ENCODE data around the gene POU2AF1. TPM values are rescaled to one million over a fixed set of nuclear protein-coding genes. Genes with fewer than 3 reads are reported as not detected.

POU2AF1 gene
- total and polyA plus RNA-seq, 2 experiments from 2014 or later: not detected

DNA sequence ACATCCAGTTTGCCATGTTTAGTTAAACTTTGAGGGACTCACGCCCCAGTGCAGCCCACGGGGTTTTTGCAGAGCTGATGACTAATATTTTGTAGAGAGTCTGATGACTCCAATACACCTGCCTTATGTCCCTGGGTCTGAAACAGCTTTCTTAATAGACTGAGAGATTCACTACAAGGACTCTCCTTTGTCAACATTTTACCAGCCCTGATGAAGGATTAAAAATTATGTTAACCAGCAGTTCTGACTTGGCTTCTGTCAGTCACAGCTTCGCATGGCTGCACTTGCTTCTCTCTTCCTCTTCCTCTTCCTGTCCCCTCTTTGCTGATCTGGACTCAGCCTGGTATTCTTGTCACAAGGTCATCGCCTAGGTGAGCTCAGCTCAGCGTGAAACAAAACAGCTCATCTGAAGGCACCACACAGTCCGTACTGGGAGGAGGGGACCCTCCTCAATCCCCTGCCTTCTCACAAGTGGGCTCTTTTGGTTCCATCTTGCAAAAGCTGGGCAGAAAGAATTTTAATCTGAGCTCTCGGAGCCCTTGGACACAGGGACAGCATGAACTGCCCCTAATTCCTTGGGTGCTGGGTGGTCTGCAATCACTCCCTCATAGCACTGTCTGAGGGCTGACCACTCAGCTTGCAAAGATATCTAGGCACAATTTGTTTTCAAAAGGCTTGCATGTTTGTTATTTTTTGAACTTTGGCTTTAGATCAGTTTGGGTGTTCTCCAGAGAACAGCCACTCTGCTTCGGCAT, 38.1 kb upstream of the POU2AF1 start:
- H3K27ac ChIP-seq (ENCODE audit: low read depth): no peak overlapping the region
- no peaks in the 10 kb centered on the region for H4K20me1 ChIP-seq (replicated peaks; ENCODE audit: insufficient read depth)
- H3K9me2 ChIP-seq (ENCODE audit: insufficient read depth): peaks cover 12% of the 10 kb centered on the region; the same call in 1 of the 2 replicates
- H2AFZ ChIP-seq: no peak overlapping the region; the same call in 1 of the 2 replicates
- no peak for TF ChIP-seq STAT1 (IDR thresholded peaks at IDR 0.05; ENCODE audit: unreplicated experiment)
- TF ChIP-seq, protein P1, sequence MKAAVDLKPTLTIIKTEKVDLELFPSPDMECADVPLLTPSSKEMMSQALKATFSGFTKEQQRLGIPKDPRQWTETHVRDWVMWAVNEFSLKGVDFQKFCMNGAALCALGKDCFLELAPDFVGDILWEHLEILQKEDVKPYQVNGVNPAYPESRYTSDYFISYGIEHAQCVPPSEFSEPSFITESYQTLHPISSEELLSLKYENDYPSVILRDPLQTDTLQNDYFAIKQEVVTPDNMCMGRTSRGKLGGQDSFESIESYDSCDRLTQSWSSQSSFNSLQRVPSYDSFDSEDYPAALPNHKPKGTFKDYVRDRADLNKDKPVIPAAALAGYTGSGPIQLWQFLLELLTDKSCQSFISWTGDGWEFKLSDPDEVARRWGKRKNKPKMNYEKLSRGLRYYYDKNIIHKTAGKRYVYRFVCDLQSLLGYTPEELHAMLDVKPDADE (IDR thresholded peaks at IDR 0.05): no peak
- TF ChIP-seq JUNB (IDR thresholded peaks at IDR 0.05; ENCODE audit: unreplicated experiment): no peak
- TF ChIP-seq, protein P2, sequence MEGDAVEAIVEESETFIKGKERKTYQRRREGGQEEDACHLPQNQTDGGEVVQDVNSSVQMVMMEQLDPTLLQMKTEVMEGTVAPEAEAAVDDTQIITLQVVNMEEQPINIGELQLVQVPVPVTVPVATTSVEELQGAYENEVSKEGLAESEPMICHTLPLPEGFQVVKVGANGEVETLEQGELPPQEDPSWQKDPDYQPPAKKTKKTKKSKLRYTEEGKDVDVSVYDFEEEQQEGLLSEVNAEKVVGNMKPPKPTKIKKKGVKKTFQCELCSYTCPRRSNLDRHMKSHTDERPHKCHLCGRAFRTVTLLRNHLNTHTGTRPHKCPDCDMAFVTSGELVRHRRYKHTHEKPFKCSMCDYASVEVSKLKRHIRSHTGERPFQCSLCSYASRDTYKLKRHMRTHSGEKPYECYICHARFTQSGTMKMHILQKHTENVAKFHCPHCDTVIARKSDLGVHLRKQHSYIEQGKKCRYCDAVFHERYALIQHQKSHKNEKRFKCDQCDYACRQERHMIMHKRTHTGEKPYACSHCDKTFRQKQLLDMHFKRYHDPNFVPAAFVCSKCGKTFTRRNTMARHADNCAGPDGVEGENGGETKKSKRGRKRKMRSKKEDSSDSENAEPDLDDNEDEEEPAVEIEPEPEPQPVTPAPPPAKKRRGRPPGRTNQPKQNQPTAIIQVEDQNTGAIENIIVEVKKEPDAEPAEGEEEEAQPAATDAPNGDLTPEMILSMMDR (conservative IDR thresholded peaks at IDR 0.05; ENCODE audit: low read depth in 2 of 2): no peak
- TF ChIP-seq EZH2 (IDR thresholded peaks at IDR 0.05; ENCODE audit: low read depth, unreplicated experiment): no peak
- TF ChIP-seq, protein P3, sequence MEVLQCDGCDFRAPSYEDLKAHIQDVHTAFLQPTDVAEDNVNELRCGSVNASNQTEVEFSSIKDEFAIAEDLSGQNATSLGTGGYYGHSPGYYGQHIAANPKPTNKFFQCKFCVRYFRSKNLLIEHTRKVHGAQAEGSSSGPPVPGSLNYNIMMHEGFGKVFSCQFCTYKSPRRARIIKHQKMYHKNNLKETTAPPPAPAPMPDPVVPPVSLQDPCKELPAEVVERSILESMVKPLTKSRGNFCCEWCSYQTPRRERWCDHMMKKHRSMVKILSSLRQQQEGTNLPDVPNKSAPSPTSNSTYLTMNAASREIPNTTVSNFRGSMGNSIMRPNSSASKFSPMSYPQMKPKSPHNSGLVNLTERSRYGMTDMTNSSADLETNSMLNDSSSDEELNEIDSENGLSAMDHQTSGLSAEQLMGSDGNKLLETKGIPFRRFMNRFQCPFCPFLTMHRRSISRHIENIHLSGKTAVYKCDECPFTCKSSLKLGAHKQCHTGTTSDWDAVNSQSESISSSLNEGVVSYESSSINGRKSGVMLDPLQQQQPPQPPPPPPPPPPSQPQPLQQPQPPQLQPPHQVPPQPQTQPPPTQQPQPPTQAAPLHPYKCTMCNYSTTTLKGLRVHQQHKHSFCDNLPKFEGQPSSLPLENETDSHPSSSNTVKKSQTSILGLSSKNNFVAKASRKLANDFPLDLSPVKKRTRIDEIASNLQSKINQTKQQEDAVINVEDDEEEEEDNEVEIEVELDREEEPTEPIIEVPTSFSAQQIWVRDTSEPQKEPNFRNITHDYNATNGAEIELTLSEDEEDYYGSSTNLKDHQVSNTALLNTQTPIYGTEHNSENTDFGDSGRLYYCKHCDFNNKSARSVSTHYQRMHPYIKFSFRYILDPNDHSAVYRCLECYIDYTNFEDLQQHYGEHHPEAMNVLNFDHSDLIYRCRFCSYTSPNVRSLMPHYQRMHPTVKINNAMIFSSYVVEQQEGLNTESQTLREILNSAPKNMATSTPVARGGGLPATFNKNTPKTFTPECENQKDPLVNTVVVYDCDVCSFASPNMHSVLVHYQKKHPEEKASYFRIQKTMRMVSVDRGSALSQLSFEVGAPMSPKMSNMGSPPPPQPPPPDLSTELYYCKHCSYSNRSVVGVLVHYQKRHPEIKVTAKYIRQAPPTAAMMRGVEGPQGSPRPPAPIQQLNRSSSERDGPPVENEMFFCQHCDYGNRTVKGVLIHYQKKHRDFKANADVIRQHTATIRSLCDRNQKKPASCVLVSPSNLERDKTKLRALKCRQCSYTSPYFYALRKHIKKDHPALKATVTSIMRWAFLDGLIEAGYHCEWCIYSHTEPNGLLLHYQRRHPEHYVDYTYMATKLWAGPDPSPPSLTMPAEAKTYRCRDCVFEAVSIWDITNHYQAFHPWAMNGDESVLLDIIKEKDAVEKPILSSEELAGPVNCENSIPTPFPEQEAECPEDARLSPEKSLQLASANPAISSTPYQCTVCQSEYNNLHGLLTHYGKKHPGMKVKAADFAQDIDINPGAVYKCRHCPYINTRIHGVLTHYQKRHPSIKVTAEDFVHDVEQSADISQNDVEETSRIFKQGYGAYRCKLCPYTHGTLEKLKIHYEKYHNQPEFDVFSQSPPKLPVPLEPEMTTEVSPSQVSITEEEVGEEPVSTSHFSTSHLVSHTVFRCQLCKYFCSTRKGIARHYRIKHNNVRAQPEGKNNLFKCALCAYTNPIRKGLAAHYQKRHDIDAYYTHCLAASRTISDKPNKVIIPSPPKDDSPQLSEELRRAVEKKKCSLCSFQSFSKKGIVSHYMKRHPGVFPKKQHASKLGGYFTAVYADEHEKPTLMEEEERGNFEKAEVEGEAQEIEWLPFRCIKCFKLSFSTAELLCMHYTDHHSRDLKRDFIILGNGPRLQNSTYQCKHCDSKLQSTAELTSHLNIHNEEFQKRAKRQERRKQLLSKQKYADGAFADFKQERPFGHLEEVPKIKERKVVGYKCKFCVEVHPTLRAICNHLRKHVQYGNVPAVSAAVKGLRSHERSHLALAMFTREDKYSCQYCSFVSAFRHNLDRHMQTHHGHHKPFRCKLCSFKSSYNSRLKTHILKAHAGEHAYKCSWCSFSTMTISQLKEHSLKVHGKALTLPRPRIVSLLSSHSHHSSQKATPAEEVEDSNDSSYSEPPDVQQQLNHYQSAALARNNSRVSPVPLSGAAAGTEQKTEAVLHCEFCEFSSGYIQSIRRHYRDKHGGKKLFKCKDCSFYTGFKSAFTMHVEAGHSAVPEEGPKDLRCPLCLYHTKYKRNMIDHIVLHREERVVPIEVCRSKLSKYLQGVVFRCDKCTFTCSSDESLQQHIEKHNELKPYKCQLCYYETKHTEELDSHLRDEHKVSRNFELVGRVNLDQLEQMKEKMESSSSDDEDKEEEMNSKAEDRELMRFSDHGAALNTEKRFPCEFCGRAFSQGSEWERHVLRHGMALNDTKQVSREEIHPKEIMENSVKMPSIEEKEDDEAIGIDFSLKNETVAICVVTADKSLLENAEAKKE (CRISPR knock-in tag; IDR thresholded peaks at IDR 0.05): no peak
- TF ChIP-seq NANOG (IDR thresholded peaks at IDR 0.05; ENCODE audit: borderline replicate concordance): no peak
- TF ChIP-seq CREB1 (CRISPR knock-in tag; IDR thresholded peaks at IDR 0.05; ENCODE audit: low read depth): no peak
- Mint-ChIP-seq H3K36me3 (ENCODE audit: low read depth) (no peaks in the 10 kb centered on the region), H3K27ac (no peak overlapping the region), H3K4me1 (peaks cover 8% of the 10 kb centered on the region; the same call in 2 of the 3 replicates), H3K9me3 (no peaks in the 10 kb centered on the region), H3K27me3 (ENCODE audit: insufficient read depth, low read depth, poor library complexity) (peaks cover 3% of the 10 kb centered on the region), H3K4me3 (no peak overlapping the region)
- H3K4me1 ChIP-seq (ENCODE audit: insufficient read depth): no peaks in the 10 kb centered on the region
- no peaks in the 10 kb centered on the region for H3K79me2 ChIP-seq (replicated peaks; ENCODE audit: insufficient read depth)
- H3K4me2 ChIP-seq: no peak overlapping the region
- no peaks in the 10 kb centered on the region for H3F3A ChIP-seq (replicated peaks; ENCODE audit: low read depth)
- H3K27me3 ChIP-seq (ENCODE audit: insufficient read depth): no peaks in the 10 kb centered on the region
- no peaks in the 10 kb centered on the region for H3K36me3 ChIP-seq (ENCODE audit: insufficient read depth)
- ATAC-seq (no peak), DNase-seq (ENCODE audit: low spot score) (no peak)
- no peak overlapping the region for H3K4me3 ChIP-seq

All from GM23338 (cell line).